CD4-positive, alpha-beta T cell treated with Interleukin-10 for 1 hour (primary cell): ENCODE data around the gene BHLHE40.

Source experiments
- DNase-seq: peaks from one replicate; pipeline ENCODE4 v3.0.0-alpha.2; 2020

The BHLHE40 gene

GRCh38 chr3:5002871-5003247, 23.6 kb downstream of the BHLHE40 start:
- DNase-seq, result no peak

GRCh38 chr3:5004319-5005152, 25.3 kb downstream of the BHLHE40 start:
- no peak for DNase-seq

- DNase-seq, result no peak
Measured at GRCh38 chr3:5005367-5005766, 26.1 kb downstream of the BHLHE40 start.

- peak; percentile 89 for DNase-seq
Measured at GRCh38 chr3:5006755-5007202, 27.5 kb downstream of the BHLHE40 start.

GRCh38 chr3:5007873-5008272, 28.6 kb downstream of the BHLHE40 start:
- no peak for DNase-seq

- DNase-seq, result no peak
Measured at GRCh38 chr3:5009506-5010109, 30.4 kb downstream of the BHLHE40 start.

- no peak for DNase-seq
Measured at GRCh38 chr3:5010140-5010539, 30.9 kb downstream of the BHLHE40 start.

- DNase-seq, result peak; percentile 48
Measured at GRCh38 chr3:5010706-5011554, 31.7 kb downstream of the BHLHE40 start.

GRCh38 chr3:5011555-5012256, 32.5 kb downstream of the BHLHE40 start:
- DNase-seq, result peak; percentile 28

GRCh38 chr3:5012367-5012766, 33.1 kb downstream of the BHLHE40 start:
- no peak for DNase-seq

- DNase-seq, result no peak
Measured at GRCh38 chr3:5013021-5013906, 34.0 kb downstream of the BHLHE40 start.

- DNase-seq, result no peak
Measured at GRCh38 chr3:5014391-5014790, 35.2 kb downstream of the BHLHE40 start.

GRCh38 chr3:5015056-5015455, 35.8 kb downstream of the BHLHE40 start:
- DNase-seq, result no peak

GRCh38 chr3:5016211-5017161, 37.2 kb downstream of the BHLHE40 start:
- peak; percentile 66 for DNase-seq

- DNase-seq, result no peak
Measured at GRCh38 chr3:5017925-5018531, 38.8 kb downstream of the BHLHE40 start.

- peak; percentile 84 for DNase-seq
Measured at GRCh38 chr3:5019411-5020241, 40.4 kb downstream of the BHLHE40 start.

GRCh38 chr3:5020242-5020722, 41.0 kb downstream of the BHLHE40 start:
- DNase-seq, result no peak

- DNase-seq, result no peak
Measured at GRCh38 chr3:5021116-5022092, 42.2 kb downstream of the BHLHE40 start.
